Forelimb muscle (tissue), 1 donor: ENCODE results near the gene TMEM82. TPM values are rescaled to one million over a fixed set of nuclear protein-coding genes. Genes with fewer than 3 reads are reported as not detected.

Experiments used
- DNase-seq: peaks from one replicate; pipeline ENCODE4 v3.0.0-alpha.2; 2013; ENCODE audit warnings: low read depth
- polyA plus RNA-seq: library from polyadenylated mRNA; unstranded; fragments of 120-200 nt; gene quantifications from one replicate; pipeline ENCODE4 v1.2.1, GENCODE V29; 2013; ENCODE audit not compliant: insufficient read length

TMEM82 gene
- polyA plus RNA-seq, 1 donor, result not detected

DNA sequence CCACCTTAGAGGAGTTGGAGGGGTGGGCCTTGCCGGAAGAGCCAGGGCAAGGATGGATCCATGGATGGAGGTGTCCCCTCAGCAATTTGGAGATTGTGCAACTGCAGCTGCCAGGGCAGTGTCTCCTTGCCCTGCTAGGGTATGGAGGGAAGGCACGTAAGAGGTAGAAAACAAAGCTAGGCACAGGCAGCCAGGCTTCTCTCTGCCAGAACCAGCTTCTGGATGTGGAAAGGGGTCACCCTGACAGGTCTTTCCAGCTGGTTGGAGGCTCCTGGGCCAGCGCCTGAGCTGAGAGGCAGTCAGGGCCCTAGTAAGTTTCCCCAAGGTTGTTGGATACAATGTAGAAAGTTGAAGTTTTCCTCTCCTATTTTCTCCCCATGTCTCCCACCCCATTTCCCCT is 21.4 kb upstream of the TMEM82 start:
- no peak for DNase-seq

DNA sequence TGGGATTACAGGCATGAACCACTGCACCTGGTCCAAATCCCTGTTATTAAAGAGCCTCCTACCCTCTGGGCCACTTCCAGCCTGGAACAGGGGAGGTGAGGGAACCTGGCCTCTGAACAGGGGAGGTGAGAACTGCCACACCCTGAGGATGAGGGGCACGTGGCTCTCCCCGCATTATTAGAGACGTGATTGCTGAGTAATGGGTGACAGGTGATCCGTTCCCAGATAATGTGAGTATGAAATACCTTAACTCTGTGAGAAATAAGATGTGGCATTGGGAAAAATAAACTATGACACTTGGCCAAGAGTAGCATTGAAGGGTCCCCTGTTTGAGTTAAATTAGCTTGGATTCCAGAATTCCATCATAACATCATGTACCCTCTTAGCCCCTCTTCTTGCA is 19.9 kb upstream of the TMEM82 start:
- no peak for DNase-seq

DNA sequence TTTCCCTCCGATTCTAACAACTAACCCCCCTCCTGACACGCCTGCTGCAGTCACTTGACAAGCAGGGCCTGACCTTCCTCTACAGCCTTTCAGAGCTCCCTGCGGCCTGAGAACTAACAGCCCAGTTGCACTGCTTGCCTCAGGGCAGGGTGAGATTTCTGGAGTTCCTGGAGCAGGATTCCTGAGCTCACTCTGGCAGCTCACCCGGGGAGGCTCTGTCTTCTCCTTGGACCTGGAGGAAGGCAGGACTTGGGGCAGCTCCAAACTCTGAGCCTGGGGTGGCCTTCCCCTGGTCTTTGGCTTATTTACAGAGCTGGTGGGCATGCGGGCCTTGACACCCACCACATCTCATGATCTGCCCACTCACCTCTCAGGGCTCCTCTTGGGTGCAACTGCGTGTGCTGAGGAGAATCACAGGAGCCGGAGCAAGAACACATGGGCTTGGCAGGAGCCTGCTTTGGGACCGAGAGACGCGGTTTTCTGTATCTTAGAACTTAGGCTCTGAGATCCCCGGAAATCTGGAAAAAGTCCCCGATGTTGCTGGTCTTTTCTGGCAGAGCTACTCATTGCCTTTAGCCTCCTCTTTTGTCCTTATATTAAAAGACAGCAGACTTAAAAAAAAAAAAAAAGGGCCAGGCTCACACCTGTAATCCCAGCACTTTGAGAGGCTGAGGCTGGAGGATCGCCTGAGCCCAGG is 19.3 kb upstream of the TMEM82 start:
- no peak for DNase-seq

- no peak for DNase-seq
These were observed 18.6 kb upstream of the TMEM82 start for GRCh38 chr1:15723631-15724246.

DNA sequence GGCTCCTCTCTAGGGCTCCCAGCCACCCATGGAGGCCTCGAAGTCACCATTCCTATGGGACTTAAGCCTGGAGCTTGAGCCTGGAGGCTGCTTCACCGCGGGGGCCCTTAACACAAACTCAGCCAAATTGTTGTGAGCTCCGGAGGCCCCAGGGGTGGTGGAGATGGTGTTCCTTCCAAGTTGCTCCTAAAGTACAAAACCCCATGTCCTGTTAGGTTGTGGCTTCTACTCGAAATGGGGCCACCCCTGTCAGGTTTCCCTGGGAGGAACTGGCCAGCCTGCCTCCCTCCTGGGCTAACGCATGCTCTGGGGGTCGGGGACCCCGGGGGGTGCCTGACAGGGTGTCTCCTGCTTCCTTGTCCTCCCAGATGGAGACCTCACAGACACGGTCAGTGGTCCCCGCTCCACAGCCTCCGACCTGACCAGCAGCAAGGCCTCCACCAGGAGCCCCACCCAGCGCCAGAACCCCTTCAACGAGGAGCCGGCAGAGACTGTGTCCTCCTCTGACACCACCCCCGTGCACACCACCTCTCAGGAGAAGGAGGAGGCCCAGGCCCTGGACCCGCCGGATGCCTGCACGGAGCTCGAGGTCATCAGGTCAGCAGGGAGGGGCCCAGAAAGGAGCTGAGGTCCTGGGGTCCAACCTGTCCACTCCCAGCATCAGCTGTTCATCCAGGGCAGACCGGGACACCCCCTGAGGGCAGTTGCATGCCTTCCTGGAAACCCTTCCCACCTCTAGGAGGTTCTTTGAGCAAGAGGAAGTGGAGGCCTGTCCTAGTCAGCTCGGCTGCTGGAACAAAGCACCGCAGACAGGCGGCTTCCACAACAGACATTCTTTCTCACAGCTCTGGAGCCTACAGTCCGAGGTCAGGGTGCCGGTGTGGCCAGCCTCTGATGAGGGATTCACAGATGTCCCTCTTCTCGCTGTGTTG is 17.1 kb upstream of the TMEM82 start:
- no peak for DNase-seq

- DNase-seq, result no peak
These were observed 15.8 kb upstream of the TMEM82 start for GRCh38 chr1:15726508-15726907.

- no peak for DNase-seq
These were observed 15.3 kb upstream of the TMEM82 start for GRCh38 chr1:15727021-15727420.

DNA sequence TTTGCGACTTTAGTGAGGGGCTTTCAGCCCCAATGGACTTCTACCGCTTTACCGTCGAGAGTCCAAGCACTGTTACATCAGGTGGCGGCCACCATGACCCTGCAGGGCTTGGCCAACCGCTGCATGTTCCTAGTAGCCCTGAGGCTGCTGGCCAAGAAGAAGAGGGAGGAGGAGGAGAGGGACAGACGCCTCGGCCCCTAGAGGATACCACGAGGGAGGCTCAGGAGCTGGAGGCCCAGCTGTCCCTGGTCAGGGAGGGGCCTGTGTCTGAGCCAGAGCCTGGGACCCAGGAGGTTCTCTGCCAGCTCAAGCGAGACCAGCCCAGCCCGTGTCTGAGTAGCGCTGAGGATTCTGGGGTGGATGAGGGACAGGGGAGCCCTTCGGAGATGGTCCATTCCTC is 14.9 kb upstream of the TMEM82 start:
- DNase-seq, result no peak

DNA sequence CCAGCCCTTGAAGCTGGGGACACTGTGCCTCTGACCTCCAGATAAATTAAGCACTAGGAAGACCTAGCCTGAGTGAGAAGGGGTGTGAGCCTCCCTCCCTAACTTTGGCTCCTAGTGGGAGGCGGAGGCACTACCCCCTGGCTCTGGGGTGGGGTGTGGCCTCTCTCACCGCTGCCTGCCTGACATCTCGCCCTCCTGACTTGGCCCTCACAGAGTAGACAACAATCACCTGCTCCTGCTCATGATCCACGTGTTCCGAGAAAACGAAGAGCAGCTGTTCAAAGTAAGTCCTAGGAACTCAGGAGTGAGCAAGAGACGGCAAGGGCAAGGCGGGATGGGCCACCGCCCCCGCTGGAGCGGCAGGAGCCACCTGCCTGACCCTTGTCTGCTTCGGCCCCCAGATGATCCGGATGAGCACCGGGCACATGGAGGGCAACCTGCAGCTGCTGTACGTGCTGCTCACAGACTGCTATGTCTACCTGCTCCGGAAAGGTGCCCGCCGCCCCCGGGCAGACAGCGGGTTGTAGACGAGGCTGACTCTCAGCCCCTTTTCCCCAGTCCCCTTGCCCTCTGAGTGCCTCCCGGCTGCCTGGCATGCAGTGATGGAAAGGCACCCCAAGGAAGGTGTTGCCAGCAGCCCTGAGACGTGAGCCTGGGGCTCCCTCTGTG is 14.3 kb upstream of the TMEM82 start:
- DNase-seq, result no peak

- DNase-seq, result no peak
These were observed 13.2 kb upstream of the TMEM82 start for GRCh38 chr1:15728937-15729657.

- DNase-seq, result no peak
These were observed 11.9 kb upstream of the TMEM82 start for GRCh38 chr1:15730423-15730822.

DNA sequence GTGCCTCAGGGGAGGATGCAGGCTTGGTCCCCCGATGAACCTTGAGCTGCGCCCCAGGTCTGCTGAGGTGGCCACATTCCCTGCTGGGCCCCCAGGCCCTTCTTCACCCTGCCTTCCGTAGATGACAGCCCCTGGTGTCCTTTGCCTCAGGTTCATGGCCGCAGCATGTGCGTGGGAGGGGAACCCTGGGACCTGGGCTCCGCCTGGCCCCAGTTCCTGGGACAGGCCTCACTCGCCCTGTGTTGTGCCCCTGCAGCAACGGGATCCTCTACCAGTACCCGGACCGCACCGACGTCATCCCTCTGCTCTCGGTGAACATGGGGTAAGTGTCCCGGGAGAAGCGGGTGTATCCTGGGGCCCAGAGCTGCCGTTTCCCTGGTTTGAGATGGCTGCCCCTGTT is 11.4 kb upstream of the TMEM82 start:
- DNase-seq, result no peak

DNA sequence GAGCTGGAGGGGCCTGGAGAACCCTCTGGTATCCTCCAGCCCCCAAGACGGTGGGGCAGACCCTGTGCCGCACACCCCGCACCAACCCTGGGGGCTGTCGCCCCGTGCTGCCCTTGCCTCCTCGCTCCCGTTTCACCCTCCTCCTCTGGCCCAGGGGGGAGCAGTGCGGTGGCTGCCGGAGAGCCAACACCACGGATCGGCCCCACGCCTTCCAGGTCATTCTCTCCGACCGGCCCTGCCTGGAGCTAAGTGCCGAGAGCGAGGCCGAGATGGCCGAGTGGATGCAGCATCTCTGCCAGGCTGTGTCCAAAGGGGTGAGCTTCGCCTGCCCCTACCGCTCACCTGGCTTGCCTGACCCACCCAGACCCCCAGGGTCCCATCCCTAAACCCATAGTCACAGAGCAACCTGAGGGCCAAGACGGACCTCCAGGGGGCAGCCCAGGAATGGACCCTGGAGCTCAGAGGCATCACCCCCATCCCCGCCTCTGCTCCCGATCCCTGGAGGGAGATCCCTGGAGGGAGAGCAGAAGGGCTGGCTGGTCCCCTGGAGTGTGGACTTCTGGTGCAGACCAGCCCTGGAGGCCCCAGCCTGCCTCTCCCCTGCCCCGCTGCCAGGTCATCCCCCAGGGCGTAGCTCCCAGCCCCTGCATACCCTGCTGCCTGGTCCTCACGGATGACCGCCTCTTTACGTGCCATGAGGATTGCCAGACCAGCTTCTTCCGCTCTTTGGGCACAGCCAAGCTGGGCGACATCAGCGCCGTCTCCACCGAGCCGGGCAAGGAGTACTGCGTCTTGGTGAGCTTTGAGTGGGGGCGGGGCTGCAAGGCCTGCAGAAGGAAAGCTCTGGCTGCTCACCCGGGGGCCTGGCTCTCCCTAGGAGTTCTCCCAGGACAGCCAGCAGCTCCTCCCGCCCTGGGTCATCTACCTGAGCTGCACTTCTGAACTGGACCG is 10.3 kb upstream of the TMEM82 start:
- no peak for DNase-seq

DNA sequence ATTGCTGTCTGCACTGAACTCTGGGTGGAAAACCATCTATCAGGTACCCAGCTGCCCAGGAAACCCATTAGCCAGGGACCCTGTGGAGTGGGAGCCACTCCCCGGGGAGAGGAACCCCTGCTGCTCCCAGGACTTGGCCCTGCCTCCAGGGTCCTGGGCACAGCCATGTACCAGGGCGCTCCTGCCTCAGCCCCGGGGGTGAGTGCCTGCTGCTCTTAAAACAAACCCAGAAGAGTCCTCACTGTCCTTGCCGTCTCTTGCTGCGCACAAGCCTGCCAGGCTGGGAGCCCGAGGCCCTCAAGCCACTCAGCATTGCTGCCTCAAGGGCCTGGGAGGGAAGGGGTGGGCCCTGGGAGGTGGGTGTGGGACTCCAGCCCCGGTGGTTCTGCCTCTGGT is 9.6 kb upstream of the TMEM82 start:
- no peak for DNase-seq

DNA sequence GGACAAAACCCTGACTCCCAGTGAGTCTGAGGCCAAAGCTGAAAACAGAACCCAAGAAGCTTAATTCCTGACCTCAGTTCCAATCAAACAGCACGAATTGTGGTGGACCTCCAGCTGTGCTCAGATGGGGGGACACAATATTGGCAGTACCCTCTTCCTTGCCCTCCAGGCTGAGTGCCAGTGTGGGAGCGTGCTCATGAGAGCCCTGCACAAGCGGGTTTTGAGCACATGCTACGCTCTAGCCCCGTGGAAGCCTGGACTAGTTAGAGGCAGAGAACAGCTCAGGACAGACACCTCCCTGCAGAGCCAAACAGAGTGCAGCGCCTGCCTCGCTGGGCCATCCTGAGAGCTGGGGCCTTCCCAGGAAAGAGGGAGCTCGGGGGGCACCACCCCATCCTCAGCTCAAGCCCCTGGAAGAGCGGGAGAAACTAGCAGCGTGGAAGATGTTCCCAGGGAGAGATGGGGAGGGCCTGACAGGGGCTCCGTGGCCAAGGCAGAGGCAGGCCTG is 9.0 kb upstream of the TMEM82 start:
- DNase-seq, result no peak

GRCh38 chr1:15733726-15734226 is 8.5 kb upstream of the TMEM82 start:
- no peak for DNase-seq

GRCh38 chr1:15734296-15734695 is 8.0 kb upstream of the TMEM82 start:
- DNase-seq, result no peak

DNA sequence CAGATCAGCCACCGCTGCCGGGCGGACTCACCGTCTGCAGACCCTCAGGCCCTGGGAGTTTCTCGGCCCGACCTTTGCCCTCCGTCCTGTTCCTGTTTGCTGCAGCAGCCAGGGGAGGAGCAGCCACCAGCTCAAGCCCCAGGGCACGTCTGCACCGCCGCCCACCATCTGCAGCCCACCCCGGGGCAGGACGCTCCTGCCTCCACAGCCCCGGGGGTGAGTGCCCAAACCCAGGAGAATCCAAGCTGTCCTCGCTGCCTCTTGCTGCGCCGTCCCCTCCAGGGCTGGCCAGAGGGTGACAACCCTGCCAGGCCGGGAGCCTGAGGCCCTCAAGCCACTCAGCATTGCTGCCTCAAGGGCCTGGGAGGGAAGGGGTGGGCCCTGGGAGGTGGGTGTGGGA is 7.4 kb upstream of the TMEM82 start:
- no peak for DNase-seq

GRCh38 chr1:15735304-15736037 is 6.8 kb upstream of the TMEM82 start:
- no peak for DNase-seq
